Smooth muscle cell (in vitro differentiated cells): ENCODE results near the gene YIF1A. TPM values are rescaled to one million over a fixed set of nuclear protein-coding genes. Genes with fewer than 3 reads are reported as not detected.

Source experiments
- DNase-seq: peaks from one replicate; lab custom pipeline; 2025; ENCODE audit not compliant: unreplicated experiment; lab: John Stamatoyannopoulos, UW
- H2AFZ ChIP-seq: fragments of 200-600 bp; sonication (generic); 2 replicates; pipeline ENCODE4 v1.6.0; 2016; ENCODE audit warnings: antibody characterized with exemption, low read depth, mild to moderate bottlenecking
- H3F3A ChIP-seq: fragments of 200-600 bp; sonication (generic); 2 replicates; pipeline ENCODE4 v1.6.0; 2017; ENCODE audit warnings: antibody characterized with exemption, low read depth
- H3K27ac ChIP-seq: fragments of 200-600 bp; sonication (generic); 2 replicates; pipeline ENCODE4 v1.5.1; 2016; ENCODE audit warnings: low read depth, mild to moderate bottlenecking
- H3K27me3 ChIP-seq: fragments of 200-600 bp; sonication (generic); 2 replicates; pipeline ENCODE4 v1.6.1; 2016; ENCODE audit warnings: low read depth, mild to moderate bottlenecking
- H3K36me3 ChIP-seq: fragments of 200-600 bp; sonication (generic); 2 replicates; pipeline ENCODE4 v1.5.1; 2016; ENCODE audit warnings: low read depth
- H3K4me1 ChIP-seq: fragments of 200-600 bp; sonication (generic); 2 replicates; pipeline ENCODE4 v1.5.1; 2016; ENCODE audit warnings: low read depth
- H3K4me2 ChIP-seq: fragments of 200-600 bp; sonication (generic); 2 replicates; pipeline ENCODE4 v1.6.0; 2016; ENCODE audit warnings: mild to moderate bottlenecking
- H3K4me3 ChIP-seq: fragments of 200-600 bp; sonication (generic); 2 replicates; pipeline ENCODE4 v1.5.1; 2016; ENCODE audit warnings: mild to moderate bottlenecking
- H3K79me2 ChIP-seq: fragments of 200-600 bp; sonication (generic); 2 replicates; pipeline ENCODE4 v1.6.0; 2016; ENCODE audit warnings: low read depth, mild to moderate bottlenecking
- H3K9ac ChIP-seq: fragments of 200-600 bp; sonication (generic); 2 replicates; pipeline ENCODE4 v1.6.0; 2016; ENCODE audit warnings: low read depth
- H3K9me3 ChIP-seq: fragments of 200-600 bp; sonication (generic); replicated peaks from 2 replicates; pipeline ENCODE4 v1.5.1; 2016; ENCODE audit warnings: low read depth
- H4K20me1 ChIP-seq: fragments of 200-600 bp; sonication (generic); 2 replicates; pipeline ENCODE4 v1.6.0; 2016; ENCODE audit warnings: low read depth
- CTCF ChIP-seq: fragments of 200-600 bp; sonication (generic); IDR thresholded peaks from 2 replicates; pipeline ENCODE4 v1.5.1; 2017; ENCODE audit warnings: borderline replicate concordance, mild to moderate bottlenecking, antibody characterized with exemption; ENCODE audit not compliant: insufficient read depth, poor library complexity, severe bottlenecking
- WGBS: methylation state at CpG from one replicate; pipeline ENCODE4 v1.1.7; 2016; ENCODE audit warnings: low lambda C conversion rate; 5-methylcytosine and 5-hydroxymethylcytosine counted together
- polyA plus RNA-seq: library from polyadenylated mRNA; unstranded; fragments of >200 nt; fragmentation: Nextera tagmentation; extraction: Ambion mirVana; gene quantifications from 2 replicates; pipeline ENCODE4 v1.2.1, GENCODE V29; 2016
- total RNA-seq: library from RNA; depleted of rRNA; stranded (reverse); fragments of >200 nt; gene quantifications from 2 replicates; pipeline ENCODE4 v1.2.3, GENCODE V29; 2014

YIF1A gene
- total and polyA plus RNA-seq, 2 experiments from 2014 or later, result 195 to 365 TPM

GRCh38 chr11:66238786-66239413 lies 50.0 kb downstream of the YIF1A start:
- Histone ChIP-seq H4K20me1 (no peaks in the 10 kb centered on the region), H3K79me2 (no peaks in the 10 kb centered on the region), H3K4me3 (no peak overlapping the region), H3F3A (no peaks in the 10 kb centered on the region), H3K4me2 (no peak overlapping the region), H3K36me3 (no peaks in the 10 kb centered on the region), H2AFZ (no peak overlapping the region), H3K27me3 (no peaks in the 10 kb centered on the region), H3K4me1 (no peaks in the 10 kb centered on the region), H3K27ac (no peak overlapping the region), H3K9me3 (no peaks in the 10 kb centered on the region), H3K9ac (no peak overlapping the region)
- no peak for DNase-seq
- WGBS, result 97% methylated on average over 17 of the region's 17 CpGs
- TF ChIP-seq CTCF, result no peak

GRCh38 chr11:66237867-66238266 lies 51.1 kb downstream of the YIF1A start:
- Histone ChIP-seq H3K4me2 (no peak overlapping the region), H3K27me3 (no peaks in the 10 kb centered on the region), H2AFZ (no peak overlapping the region), H3K79me2 (no peaks in the 10 kb centered on the region), H3F3A (no peaks in the 10 kb centered on the region), H3K9ac (no peak overlapping the region), H3K36me3 (peaks cover 3% of the 10 kb centered on the region), H4K20me1 (no peaks in the 10 kb centered on the region), H3K4me3 (no peak overlapping the region), H3K4me1 (no peaks in the 10 kb centered on the region), H3K9me3 (no peaks in the 10 kb centered on the region), H3K27ac (no peak overlapping the region)
- TF ChIP-seq CTCF, result no peak
- no peak for DNase-seq
- WGBS, result 95% methylated on average over 6 of the region's 6 CpGs

GRCh38 chr11:66235141-66235540 lies 53.8 kb downstream of the YIF1A start:
- Histone ChIP-seq H3K27me3 (no peaks in the 10 kb centered on the region), H3K4me2 (no peak overlapping the region), H3K4me3 (no peak overlapping the region), H2AFZ (no peak overlapping the region), H3K4me1 (no peaks in the 10 kb centered on the region), H4K20me1 (no peaks in the 10 kb centered on the region), H3K79me2 (no peaks in the 10 kb centered on the region), H3K27ac (no peak overlapping the region), H3K9me3 (no peaks in the 10 kb centered on the region), H3K9ac (no peak overlapping the region), H3F3A (no peaks in the 10 kb centered on the region), H3K36me3 (peaks cover 6% of the 10 kb centered on the region)
- DNase-seq, result no peak
- WGBS, result 95% methylated on average over 11 of the region's 11 CpGs
- no peak for TF ChIP-seq CTCF

Other genes starting within 250 kb of the YIF1A start
- gene GAL3ST3, start 240.0 kb downstream of the YIF1A start, total RNA-seq, result 0.27 TPM in 1 of 2 replicates, not detected in the other
- 0.23 TPM in 1 of 2 replicates, not detected in the other for gene GAL3ST3, start 240.0 kb downstream of the YIF1A start, polyA plus RNA-seq
- gene SF3B2, start 236.8 kb downstream of the YIF1A start, total RNA-seq, result 104 and 125 TPM in 2 replicates
- 182 and 203 TPM in 2 replicates for gene SF3B2, start 236.8 kb downstream of the YIF1A start, polyA plus RNA-seq
- 48.0 and 87.6 TPM in 2 replicates for gene PACS1, start 218.9 kb downstream of the YIF1A start, total RNA-seq
- 139 and 140 TPM in 2 replicates for gene PACS1, start 218.9 kb downstream of the YIF1A start, polyA plus RNA-seq
- 8.9 and 11.5 TPM in 2 replicates for gene KLC2, start 31.4 kb downstream of the YIF1A start, total RNA-seq
- gene KLC2, start 31.4 kb downstream of the YIF1A start, polyA plus RNA-seq, result 29.3 and 38.6 TPM in 2 replicates
- gene RAB1B, start 20.5 kb downstream of the YIF1A start, total RNA-seq, result 53.3 and 57.7 TPM in 2 replicates
- 20.9 and 23.3 TPM in 2 replicates for gene RAB1B, start 20.5 kb downstream of the YIF1A start, polyA plus RNA-seq
- 5.1 and 12.2 TPM in 2 replicates for gene CNIH2, start 11.0 kb downstream of the YIF1A start, total RNA-seq
- gene CNIH2, start 11.0 kb downstream of the YIF1A start, polyA plus RNA-seq, result 13.7 and 17.0 TPM in 2 replicates
- gene TMEM151A, start 2.8 kb upstream of the YIF1A start, total RNA-seq, result 0.18 TPM in 1 of 2 replicates, not detected in the other
- gene TMEM151A, start 2.8 kb upstream of the YIF1A start, polyA plus RNA-seq, result 0.13 and 0.64 TPM in 2 replicates
- 29.0 and 35.5 TPM in 2 replicates for gene CD248, start 27.9 kb upstream of the YIF1A start, total RNA-seq
- gene CD248, start 27.9 kb upstream of the YIF1A start, polyA plus RNA-seq, result 196 and 287 TPM in 2 replicates
- gene RIN1, start 47.3 kb upstream of the YIF1A start, total RNA-seq, result 7.5 and 18.0 TPM in 2 replicates
- 15.3 and 18.3 TPM in 2 replicates for gene RIN1, start 47.3 kb upstream of the YIF1A start, polyA plus RNA-seq
- 22.7 and 23.8 TPM in 2 replicates for gene BRMS1, start 56.0 kb upstream of the YIF1A start, total RNA-seq
- 44.2 and 56.7 TPM in 2 replicates for gene BRMS1, start 56.0 kb upstream of the YIF1A start, polyA plus RNA-seq
- 26.5 and 27.1 TPM in 2 replicates for gene B4GAT1, start 58.5 kb upstream of the YIF1A start, total RNA-seq
- 29.4 and 35.1 TPM in 2 replicates for gene B4GAT1, start 58.5 kb upstream of the YIF1A start, polyA plus RNA-seq
- gene SLC29A2, start 82.6 kb upstream of the YIF1A start, total RNA-seq, result 3.5 TPM in 2 replicates
- gene SLC29A2, start 82.6 kb upstream of the YIF1A start, polyA plus RNA-seq, result 8.5 and 8.8 TPM in 2 replicates
- gene NPAS4, start 131.9 kb upstream of the YIF1A start, total RNA-seq, result 0.58 and 0.85 TPM in 2 replicates
- gene NPAS4, start 131.9 kb upstream of the YIF1A start, polyA plus RNA-seq, result 0.84 and 1.1 TPM in 2 replicates
- 36.1 and 38.7 TPM in 2 replicates for gene MRPL11, start 149.7 kb upstream of the YIF1A start, total RNA-seq
- 54.5 and 68.4 TPM in 2 replicates for gene MRPL11, start 149.7 kb upstream of the YIF1A start, polyA plus RNA-seq
- 2.1 and 3.8 TPM in 2 replicates for gene PELI3, start 177.8 kb upstream of the YIF1A start, total RNA-seq
- 9.4 and 10.6 TPM in 2 replicates for gene PELI3, start 177.8 kb upstream of the YIF1A start, polyA plus RNA-seq
- 34.6 and 59.2 TPM in 2 replicates for gene DPP3, start 191.3 kb upstream of the YIF1A start, total RNA-seq
- gene DPP3, start 191.3 kb upstream of the YIF1A start, polyA plus RNA-seq, result 38.0 and 40.1 TPM in 2 replicates
- 25.9 and 30.1 TPM in 2 replicates for gene BBS1, start 221.5 kb upstream of the YIF1A start, total RNA-seq
- 13.0 and 15.6 TPM in 2 replicates for gene BBS1, start 221.5 kb upstream of the YIF1A start, polyA plus RNA-seq